ENCODE data around the gene DNAH7. TPM values are rescaled to one million over a fixed set of nuclear protein-coding genes. Genes with fewer than 3 reads are reported as not detected.

Gene DNAH7
- total and polyA plus RNA-seq, 2 of the 8 experiments (the other 6 are each of a cell fraction or from before 2014, with no cell fraction given): 0.07 to 0.08 TPM

GRCh38 chr2:196012314-196012713 is 56.3 kb downstream of the DNAH7 start (continued):
- TF ChIP-seq, protein P1, sequence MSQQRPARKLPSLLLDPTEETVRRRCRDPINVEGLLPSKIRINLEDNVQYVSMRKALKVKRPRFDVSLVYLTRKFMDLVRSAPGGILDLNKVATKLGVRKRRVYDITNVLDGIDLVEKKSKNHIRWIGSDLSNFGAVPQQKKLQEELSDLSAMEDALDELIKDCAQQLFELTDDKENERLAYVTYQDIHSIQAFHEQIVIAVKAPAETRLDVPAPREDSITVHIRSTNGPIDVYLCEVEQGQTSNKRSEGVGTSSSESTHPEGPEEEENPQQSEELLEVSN (IDR thresholded peaks at IDR 0.05): no peak
- no peak for TF ChIP-seq TAF1 (IDR thresholded peaks at IDR 0.05; ENCODE audit: low read depth, low read length)
- TF ChIP-seq CREB1 (IDR thresholded peaks at IDR 0.05): no peak
- no peak for TF ChIP-seq GTF2F1 (IDR thresholded peaks at IDR 0.05; ENCODE audit: borderline replicate concordance, low read depth, low read length)
